Activated naive CD4-positive, alpha-beta T cell treated with anti-CD3 and anti-CD28 coated beads, Interleukin-2, amount 50 U/mL, for 16 hours (primary cell): ENCODE results near the gene ITPK1.
"Not testable (repeated sequence)": the region's sequence is repeated elsewhere in the genome, so short reads cannot be mapped to it uniquely, and the experiment has no call there.

Experiments used
- DNase-seq: peaks from one replicate; pipeline ENCODE4 v3.0.0-alpha.2; 2020

Gene ITPK1

GRCh38 chr14:93082576-93083001 is 33.1 kb downstream of the ITPK1 start:
- no peak for DNase-seq

- peak; percentile 29 for DNase-seq
Measured at GRCh38 chr14:93081876-93082570, 33.7 kb downstream of the ITPK1 start.

- no peak for DNase-seq
Measured at GRCh38 chr14:93079865-93080403, 35.8 kb downstream of the ITPK1 start.

GRCh38 chr14:93079321-93079720 is 36.4 kb downstream of the ITPK1 start:
- DNase-seq, result no peak

GRCh38 chr14:93078870-93079269 is 36.9 kb downstream of the ITPK1 start:
- DNase-seq, result no peak

- DNase-seq, result no peak
Measured at GRCh38 chr14:93076755-93077154, 39.0 kb downstream of the ITPK1 start.

GRCh38 chr14:93075891-93076290 is 39.8 kb downstream of the ITPK1 start:
- no peak for DNase-seq

- DNase-seq, result no peak
Measured at GRCh38 chr14:93073910-93074769, 41.6 kb downstream of the ITPK1 start.

GRCh38 chr14:93073358-93073707 is 42.4 kb downstream of the ITPK1 start:
- no peak for DNase-seq

- DNase-seq, result no peak
Measured at GRCh38 chr14:93072659-93073357, 42.9 kb downstream of the ITPK1 start.

GRCh38 chr14:93068711-93069110 is 47.0 kb downstream of the ITPK1 start:
- DNase-seq, result no peak

- DNase-seq, result no peak
Measured at GRCh38 chr14:93067088-93067487, 48.6 kb downstream of the ITPK1 start.

- no peak for DNase-seq
Measured at GRCh38 chr14:93065272-93065730, 50.4 kb downstream of the ITPK1 start.

GRCh38 chr14:93064411-93065271 is 51.1 kb downstream of the ITPK1 start:
- no peak for DNase-seq

- DNase-seq, result no peak
Measured at GRCh38 chr14:93063393-93063792, 52.3 kb downstream of the ITPK1 start.

GRCh38 chr14:93062890-93063289 is 52.8 kb downstream of the ITPK1 start:
- DNase-seq, result no peak

- DNase-seq, result not testable (repeated sequence)
Measured at GRCh38 chr14:93062013-93062412, 53.7 kb downstream of the ITPK1 start.

GRCh38 chr14:93061380-93062012 is 54.2 kb downstream of the ITPK1 start:
- no peak for DNase-seq

GRCh38 chr14:93060841-93061240 is 54.9 kb downstream of the ITPK1 start:
- no peak for DNase-seq

- DNase-seq, result no peak
Measured at GRCh38 chr14:93059917-93060545, 55.7 kb downstream of the ITPK1 start.

GRCh38 chr14:93059260-93059659 is 56.5 kb downstream of the ITPK1 start:
- DNase-seq, result no peak
